Measurements from ENCODE around the gene MTA2. TPM values are rescaled to one million over a fixed set of nuclear protein-coding genes. Genes with fewer than 3 reads are reported as not detected.
A peak's percentile ranks its signal among the peaks of the same experiment; 100 is the strongest.
"Not testable (repeated sequence)": the region's sequence is repeated elsewhere in the genome, so short reads cannot be mapped to it uniquely, and the experiment has no call there.

The MTA2 gene
- total RNA-seq (2014; rRNA removed; shearing (Covaris generic)) = 179 and 193 TPM in 2 replicates
- polyA plus RNA-seq (2015; cell fraction: cytosol; rRNA removed) = 73.0 and 73.7 TPM in 2 replicates
- 174 and 191 TPM in 2 replicates for polyA plus RNA-seq (2015; cell fraction: nucleus; rRNA removed)

GRCh38 chr11:62601372-62602140 is at the start of gene MTA2:
TSS of gene MTA2 (minus strand) at chr11:62601865. CDS start at chr11:62601450, 415 bp downstream.
- peak; percentile 97 for DNase-seq (ENCODE audit: low read depth)

- DNase-seq (ENCODE audit: low read depth) = not testable (repeated sequence)
Measured at GRCh38 chr11:62650283-62650682, 48.6 kb upstream of the MTA2 start.

- DNase-seq (ENCODE audit: low read depth) = no peak
Measured at GRCh38 chr11:62649486-62649885, 47.8 kb upstream of the MTA2 start.

- DNase-seq (ENCODE audit: low read depth) = no peak
Measured at GRCh38 chr11:62648967-62649364, 47.3 kb upstream of the MTA2 start.

GRCh38 chr11:62648185-62648966 is 46.7 kb upstream of the MTA2 start:
- DNase-seq (ENCODE audit: low read depth) = no peak

GRCh38 chr11:62647609-62648005 is 45.9 kb upstream of the MTA2 start:
- DNase-seq (ENCODE audit: low read depth) = no peak

GRCh38 chr11:62646825-62647608 is 45.4 kb upstream of the MTA2 start:
- DNase-seq (ENCODE audit: low read depth) = no peak

- peak; percentile 95 for DNase-seq (ENCODE audit: low read depth)
Measured at GRCh38 chr11:62645946-62646824, 44.5 kb upstream of the MTA2 start, which contains the start of gene GANAB. TSS of gene GANAB (minus strand) at chr11:62646613. CDS start at chr11:62646599, 14 bp downstream.

GRCh38 chr11:62645671-62645945 is 43.9 kb upstream of the MTA2 start:
- no peak for DNase-seq (ENCODE audit: low read depth)

GRCh38 chr11:62644220-62644619 is 42.6 kb upstream of the MTA2 start:
- DNase-seq (ENCODE audit: low read depth) = no peak

GRCh38 chr11:62632492-62632891 is 30.8 kb upstream of the MTA2 start:
- no peak for DNase-seq (ENCODE audit: low read depth)

- no peak for DNase-seq (ENCODE audit: low read depth)
Measured at GRCh38 chr11:62627713-62628112, 26.0 kb upstream of the MTA2 start.

GRCh38 chr11:62622476-62623089 is 20.9 kb upstream of the MTA2 start:
- no peak for DNase-seq (ENCODE audit: low read depth)

GRCh38 chr11:62621567-62622470 is 20.2 kb upstream of the MTA2 start, which contains the start of gene B3GAT3:
TSS of gene B3GAT3 (minus strand) at chr11:62621986. CDS start at chr11:62621947, 39 bp downstream.
- peak; percentile 98 for DNase-seq (ENCODE audit: low read depth)

- DNase-seq (ENCODE audit: low read depth) = no peak
Measured at GRCh38 chr11:62621027-62621566, 19.4 kb upstream of the MTA2 start.

- DNase-seq (ENCODE audit: low read depth) = not testable (repeated sequence)
Measured at GRCh38 chr11:62616957-62617356, 15.3 kb upstream of the MTA2 start.

- DNase-seq (ENCODE audit: low read depth) = no peak
Measured at GRCh38 chr11:62615521-62615920, 13.9 kb upstream of the MTA2 start.

GRCh38 chr11:62614275-62614674 is 12.6 kb upstream of the MTA2 start:
- peak; percentile 34 for DNase-seq (ENCODE audit: low read depth)

Measured in HT1080 (cell line).